H1 (cell line): ENCODE data around the gene ADAM12. TPM values are rescaled to one million over a fixed set of nuclear protein-coding genes. Genes with fewer than 3 reads are reported as not detected.

Experiments
- CTCF ChIA-PET: fragments of 300-600 bp; sonication (Branson Sonifier 250); formaldehyde crosslinking; loops from one replicate; lab custom pipeline; 2021; ENCODE audit not compliant: partially characterized antibody; lab: Charles Lee
- POLR2A ChIA-PET: fragments of 300-600 bp; sonication (Branson Sonifier 250); formaldehyde crosslinking; loops from one replicate; lab custom pipeline; 2021; ENCODE audit warnings: inconsistent platforms; ENCODE audit not compliant: partially characterized antibody; lab: Charles Lee
- DNase-seq, 2 experiments: peaks; one replicate each; pipeline versions ENCODE4 v3.0.0 to v3.0.0-alpha.2; 2010 to 2022; ENCODE audit warnings: low spot score in 2 of 2, low read depth in 1 of 2, mixed read lengths in 1 of 2
- FAIRE-seq: peaks from 2 replicates; lab custom pipeline; 2011; peaks lifted over from hg19 to GRCh38; lab: Jason Lieb, UNC
- H2AFZ ChIP-seq: 2 replicates; pipeline ENCODE4 v1.8.1; 2012; ENCODE audit warnings: low read length, inconsistent platforms
- H2AK5ac ChIP-seq: 2 replicates; pipeline ENCODE4 v1.6.1; 2013; ENCODE audit warnings: low read depth, low read length
- H2BK120ac ChIP-seq: replicated peaks from 2 replicates; pipeline ENCODE3; 2013; ENCODE audit warnings: low read depth, low read length, inconsistent platforms
- H2BK12ac ChIP-seq: 2 replicates; pipeline ENCODE4 v1.6.1; 2013; ENCODE audit warnings: low read depth, low read length
- H2BK15ac ChIP-seq: 2 replicates; pipeline ENCODE4 v1.6.1; 2013; ENCODE audit warnings: low read length
- H2BK20ac ChIP-seq: 2 replicates; pipeline ENCODE4 v1.6.1; 2013; ENCODE audit warnings: low read length
- H2BK5ac ChIP-seq: 2 replicates; pipeline ENCODE4 v1.6.1; 2013; ENCODE audit warnings: low read depth, low read length
- H3K14ac ChIP-seq: 2 replicates; pipeline ENCODE4 v1.6.1; 2013; ENCODE audit warnings: inconsistent platforms; ENCODE audit not compliant: insufficient read length
- H3K18ac ChIP-seq: 2 replicates; pipeline ENCODE4 v1.6.1; 2013; ENCODE audit warnings: low read length; ENCODE audit errors: extremely low read depth
- H3K23ac ChIP-seq: 2 replicates; pipeline ENCODE4 v1.6.1; 2013; ENCODE audit warnings: inconsistent platforms; ENCODE audit not compliant: insufficient read length
- H3K23me2 ChIP-seq: 2 replicates; pipeline ENCODE4 v1.6.1; 2013; ENCODE audit warnings: low read depth, low read length
- H3K27ac ChIP-seq: 2 replicates; pipeline ENCODE4 v1.6.1; 2011; ENCODE audit warnings: low read depth, low read length, inconsistent platforms
- H3K27me3 ChIP-seq, 4 experiments: replicated peaks in 1 of 4; 1 replicate in 1 of 4; 2 replicates in 3 of 4; pipeline versions ENCODE4 v1.6.1 to v1.8.1; 2011 to 2013; ENCODE audit warnings: low read length in 3 of 4, mild to moderate bottlenecking in 3 of 4, inconsistent platforms in 2 of 4, mixed read lengths in 2 of 4, moderate library complexity in 1 of 4; ENCODE audit not compliant: control insufficient read depth in 3 of 4, insufficient read depth in 3 of 4; ENCODE audit errors: extremely low read depth in 1 of 4
- H3K36me3 ChIP-seq, 4 experiments: 2 replicates each; pipeline versions ENCODE4 v1.6.1 to v1.8.1; 2011 to 2013; ENCODE audit warnings: mild to moderate bottlenecking in 4 of 4, low read length in 3 of 4, moderate library complexity in 2 of 4, control low read depth in 1 of 4, inconsistent platforms in 1 of 4; ENCODE audit not compliant: insufficient read depth in 4 of 4, control insufficient read depth in 2 of 4
- H3K4ac ChIP-seq: replicated peaks from 2 replicates; pipeline ENCODE3; 2013; ENCODE audit warnings: low read length, low read depth, mixed read lengths, inconsistent platforms; ENCODE audit not compliant: insufficient read length
- H3K4me1 ChIP-seq, 4 experiments: replicated peaks in 1 of 4; 1 replicate in 1 of 4; 2 replicates in 3 of 4; pipeline versions ENCODE4 v1.6.1 to v1.8.1; 2011 to 2013; ENCODE audit warnings: low read length in 3 of 4, inconsistent platforms in 2 of 4, mixed read lengths in 1 of 4; ENCODE audit not compliant: insufficient read depth in 4 of 4, control insufficient read depth in 3 of 4
- H3K4me2 ChIP-seq, 2 experiments: 2 replicates each; pipeline versions ENCODE4 v1.6.1 to v1.8.1; 2011 to 2013; ENCODE audit warnings: low read depth in 2 of 2, low read length in 2 of 2, control low read depth in 1 of 2, inconsistent platforms in 1 of 2, mild to moderate bottlenecking in 1 of 2; ENCODE audit not compliant: insufficient read depth in 1 of 2
- H3K4me3 ChIP-seq, 4 experiments: fragments of 200-600, 300-600 bp in 1 of 4; sonication (generic), shearing (Covaris generic), sonication (Bioruptor Twin) in 1 of 4; 2 replicates each; pipeline versions ENCODE4 v1.5.1 to v1.8.1; 2011 to 2016; ENCODE audit warnings: low read length in 4 of 4, low read depth in 3 of 4, control low read depth in 2 of 4, inconsistent platforms in 2 of 4, mild to moderate bottlenecking in 2 of 4, mixed read lengths in 1 of 4, moderate library complexity in 1 of 4; ENCODE audit not compliant: insufficient read depth in 2 of 4; ENCODE audit errors: extremely low read depth in 1 of 4
- H3K56ac ChIP-seq: replicated peaks from 2 replicates; pipeline ENCODE3; 2013; ENCODE audit warnings: low read depth, mild to moderate bottlenecking, mixed read lengths, low read length, inconsistent platforms; ENCODE audit not compliant: insufficient read length
- H3K79me1 ChIP-seq: 2 replicates; pipeline ENCODE4 v1.6.1; 2013; ENCODE audit warnings: low read depth, low read length, control low read depth
- H3K79me2 ChIP-seq, 2 experiments: 2 replicates each; pipeline versions ENCODE4 v1.6.1 to v1.8.1; 2012 to 2013; ENCODE audit warnings: low read length in 2 of 2, mild to moderate bottlenecking in 2 of 2, inconsistent platforms in 1 of 2; ENCODE audit not compliant: insufficient read depth in 2 of 2, control insufficient read depth in 1 of 2
- H3K9ac ChIP-seq, 4 experiments: replicated peaks in 1 of 4; 1 replicate in 1 of 4; 2 replicates in 3 of 4; pipeline versions ENCODE4 v1.6.1 to v1.8.1; 2011 to 2013; ENCODE audit warnings: low read depth in 3 of 4, low read length in 3 of 4, control low read depth in 2 of 4, mild to moderate bottlenecking in 2 of 4, moderate library complexity in 2 of 4, inconsistent platforms in 1 of 4; ENCODE audit errors: extremely low read depth in 1 of 4
- H3K9me3 ChIP-seq, 2 experiments: 2 replicates each; pipeline versions ENCODE4 v1.6.1 to v1.8.1; 2012 to 2013; ENCODE audit warnings: mild to moderate bottlenecking in 2 of 2, moderate library complexity in 2 of 2, control low read depth in 1 of 2, inconsistent platforms in 1 of 2, low read depth in 1 of 2, low read length in 1 of 2, mixed read lengths in 1 of 2; ENCODE audit not compliant: insufficient read depth in 2 of 2
- H4K20me1 ChIP-seq, 2 experiments: replicated peaks in 1 of 2; 2 replicates each; pipeline versions ENCODE3 to v1.8.1; 2011 to 2013; ENCODE audit warnings: inconsistent platforms in 2 of 2, low read length in 2 of 2, mild to moderate bottlenecking in 1 of 2; ENCODE audit not compliant: insufficient read depth in 2 of 2, control insufficient read depth in 1 of 2
- H4K5ac ChIP-seq: 2 replicates; pipeline ENCODE4 v1.6.1; 2013; ENCODE audit warnings: low read length, low read depth, mixed read lengths, inconsistent platforms; ENCODE audit not compliant: insufficient read length
- H4K8ac ChIP-seq: 2 replicates; pipeline ENCODE4 v1.8.0; 2013; ENCODE audit warnings: mild to moderate bottlenecking, moderate library complexity, low read length, inconsistent platforms; ENCODE audit not compliant: insufficient read depth; ENCODE audit errors: extremely low read depth
- H4K91ac ChIP-seq: replicated peaks from 2 replicates; pipeline ENCODE3; 2013; ENCODE audit warnings: low read length, mixed read lengths, inconsistent platforms; ENCODE audit not compliant: insufficient read length
- BACH1 ChIP-seq: IDR thresholded peaks from 2 replicates; pipeline ENCODE4 v1.6.1; 2012; ENCODE audit warnings: low read length, improper control_type of control experiment
- CBX5 ChIP-seq: fragments of 300-800, 300-1000 bp; sonication (generic); IDR thresholded peaks from 2 replicates; pipeline ENCODE4 v1.7.1; 2016; ENCODE audit warnings: antibody characterized with exemption, low read length, low read depth
- CREB1 ChIP-seq: IDR thresholded peaks from 2 replicates; pipeline ENCODE4 v1.6.1; 2012; ENCODE audit warnings: inconsistent platforms
- JUND ChIP-seq: IDR thresholded peaks from 2 replicates; pipeline ENCODE4 v1.6.1; 2011; ENCODE audit warnings: mild to moderate bottlenecking, improper control_type of control experiment, low read length
- NRF1 ChIP-seq: IDR thresholded peaks from 2 replicates; pipeline ENCODE4 v1.6.1; 2011; ENCODE audit warnings: mild to moderate bottlenecking, low read depth, low read length, improper control_type of control experiment
- RBBP5 ChIP-seq: IDR thresholded peaks from 2 replicates; pipeline ENCODE4 v1.7.1; 2012; ENCODE audit warnings: low read depth, mild to moderate bottlenecking, inconsistent platforms, low read length, moderate library complexity, borderline replicate concordance
- SIX5 ChIP-seq: IDR thresholded peaks from 2 replicates; pipeline ENCODE4 v1.6.1; 2011; ENCODE audit warnings: mild to moderate bottlenecking, low read depth, low read length
- SP2 ChIP-seq: IDR thresholded peaks from 2 replicates; pipeline ENCODE4 v1.6.1; 2012; ENCODE audit warnings: mild to moderate bottlenecking, low read length, inconsistent platforms
- TAF7 ChIP-seq: optimal IDR thresholded peaks from 2 replicates; pipeline ENCODE3; 2011; ENCODE audit warnings: low read depth, mild to moderate bottlenecking, inconsistent platforms, low read length, moderate library complexity, borderline replicate concordance
- TBP ChIP-seq: IDR thresholded peaks from 2 replicates; pipeline ENCODE4 v1.6.1; 2011; ENCODE audit warnings: low read depth, low read length, improper control_type of control experiment
- TCF12 ChIP-seq: IDR thresholded peaks from 2 replicates; pipeline ENCODE4 v1.6.1; 2011; ENCODE audit warnings: low read depth, mild to moderate bottlenecking, low read length
- USF2 ChIP-seq: IDR thresholded peaks from 2 replicates; pipeline ENCODE4 v1.6.1; 2011; ENCODE audit warnings: low read length, improper control_type of control experiment
- WGBS, 2 experiments: shearing (Covaris generic) in 1 of 2; methylation state at CpG; one replicate each; pipeline versions ENCODE4 v1.1.6 to v1.1.7; 2013 to 2015; ENCODE audit warnings: low lambda C conversion rate in 2 of 2, mixed read lengths in 2 of 2, inconsistent platforms in 1 of 2, low coverage in 1 of 2, missing lambda C conversion rate in 1 of 2; ENCODE audit not compliant: insufficient replicate concordance in 2 of 2, insufficient coverage in 1 of 2, insufficient read length in 1 of 2; ENCODE audit errors: extremely low coverage in 1 of 2, missing lambda C conversion rate in 1 of 2; 5-methylcytosine and 5-hydroxymethylcytosine counted together
- polyA plus RNA-seq, 7 experiments: library from polyadenylated mRNA; depleted of rRNA in 3 of 7; stranded (reverse) in 5 of 7; unstranded in 2 of 7; fragments of >200 nt in 5 of 7; fragments of 200-250 nt in 2 of 7; gene quantifications; 1 replicate in 5 of 7; 2 replicates in 1 of 7; 4 replicates in 1 of 7; pipeline versions ENCODE4 v1.2.1 to v1.2.3, GENCODE V29; 2011 to 2013; ENCODE audit warnings: missing spikeins in 2 of 7, mixed read lengths in 2 of 7
- total RNA-seq: library from RNA; stranded (reverse); fragmentation: NEBNext Ultra II Directional; extraction: Animal tissue kit (Norgen Biotek cat#: 25700); gene quantifications from 2 replicates; pipeline ENCODE4 v1.2.1, GENCODE V29; 2021

Gene ADAM12
- total and polyA plus RNA-seq, 2 of the 8 experiments (the other 6 are each of a cell fraction or from before 2014, with no cell fraction given): 0.07 to 0.17 TPM

GRCh38 chr10:126119599-126119998 is 268.7 kb downstream of the ADAM12 start:
- Histone ChIP-seq H3K79me2 (no peaks in the 10 kb centered on the region), H3K27me3 (peaks cover 0 to 2% (median 0%) of the 10 kb centered on the region in 4 experiments; a peak in 3 of 7 replicates)

More at GRCh38 chr10:126119599-126119998, 268.7 kb downstream of the ADAM12 start:
- H3K23me2 ChIP-seq: no peaks in the 10 kb centered on the region
- no peak overlapping the region for H3K23ac ChIP-seq
- H3K56ac ChIP-seq: no peak overlapping the region
- H4K20me1 ChIP-seq: no peaks in the 10 kb centered on the region
- H3K14ac ChIP-seq: no peak overlapping the region
- no peak overlapping the region for H3K4me3 ChIP-seq
- H4K5ac ChIP-seq: no peak overlapping the region
- no peak overlapping the region for H3K4me2 ChIP-seq
- H3K9ac ChIP-seq: no peak overlapping the region
- H3K36me3 ChIP-seq: no peaks in the 10 kb centered on the region; a peak in 1 of 8 replicates
- no peak overlapping the region for H2BK120ac ChIP-seq
- no peak overlapping the region for H2BK5ac ChIP-seq
- DNase-seq (no peak), FAIRE-seq (no peak)
- no peak overlapping the region for H2AK5ac ChIP-seq
- no peaks in the 10 kb centered on the region; a peak in 1 of 4 replicates for H3K9me3 ChIP-seq
- no peak overlapping the region for H4K91ac ChIP-seq
- no peak for TF ChIP-seq CREB1
- TF ChIP-seq SIX5: no peak
- TF ChIP-seq SP2: no peak
- TF ChIP-seq TAF7: no peak
- TF ChIP-seq RBBP5: no peak
- TF ChIP-seq BACH1: no peak
- TF ChIP-seq NRF1: no peak
- TF ChIP-seq CBX5: no peak
- no peak for TF ChIP-seq USF2
- TF ChIP-seq JUND: no peak
- no peak for TF ChIP-seq TBP
- TF ChIP-seq TCF12: no peak
- no peak overlapping the region for H2BK12ac ChIP-seq
- H3K4ac ChIP-seq: no peak overlapping the region
- no peaks in the 10 kb centered on the region for H3K79me1 ChIP-seq
- no peak overlapping the region for H4K8ac ChIP-seq
- ChIA-PET CTCF (no interaction called here), POLR2A (no interaction called here)
- no peak overlapping the region for H2BK15ac ChIP-seq
- H3K27ac ChIP-seq: no peak overlapping the region
- H2BK20ac ChIP-seq: no peak overlapping the region
- no peak overlapping the region for H3K18ac ChIP-seq
- H3K4me1 ChIP-seq: peaks cover 2 to 16% (median 11%) of the 10 kb centered on the region in 4 experiments; a peak in 5 of 7 replicates
- 85% methylated on average over 3 of the region's 3 CpGs; no CpG with 5 or more reads in 1 of the 2 experiments for WGBS, 2 experiments
- H2AFZ ChIP-seq: no peak overlapping the region
